HUES64 (cell line): ENCODE results near the gene TLR1.
"Not testable (repeated sequence)": the region's sequence is repeated elsewhere in the genome, so short reads cannot be mapped to it uniquely, and the experiment has no call there.

Source experiments
- H3K27ac ChIP-seq: 2 replicates; pipeline ENCODE4 v1.7.0; 2013; ENCODE audit warnings: low read depth, low read length, inconsistent platforms
- H3K27me3 ChIP-seq: 2 replicates; pipeline ENCODE4 v1.6.1; 2013; ENCODE audit warnings: mild to moderate bottlenecking, low read length; ENCODE audit not compliant: insufficient read depth
- H3K36me3 ChIP-seq: 2 replicates; pipeline ENCODE4 v1.6.1; 2013; ENCODE audit warnings: mild to moderate bottlenecking, low read length; ENCODE audit not compliant: insufficient read depth
- H3K4me1 ChIP-seq: 2 replicates; pipeline ENCODE4 v1.6.1; 2013; ENCODE audit warnings: mild to moderate bottlenecking, low read length, moderate library complexity; ENCODE audit not compliant: insufficient read depth
- H3K4me3 ChIP-seq: 2 replicates; pipeline ENCODE4 v1.5.1; 2013; ENCODE audit warnings: mild to moderate bottlenecking, low read length, moderate library complexity
- H3K9ac ChIP-seq: 2 replicates; pipeline ENCODE4 v1.6.1; 2013; ENCODE audit warnings: mild to moderate bottlenecking, low read depth, low read length
- H3K9me3 ChIP-seq: 2 replicates; pipeline ENCODE4 v1.6.1; 2013; ENCODE audit warnings: low read depth, low read length; ENCODE audit not compliant: insufficient read depth
- WGBS: fragments of 150-250, 120-280 bp; methylation state at CpG from one replicate; pipeline ENCODE4 v1.1.7; 2013; ENCODE audit warnings: missing lambda C conversion rate; 5-methylcytosine and 5-hydroxymethylcytosine counted together

Gene TLR1

DNA sequence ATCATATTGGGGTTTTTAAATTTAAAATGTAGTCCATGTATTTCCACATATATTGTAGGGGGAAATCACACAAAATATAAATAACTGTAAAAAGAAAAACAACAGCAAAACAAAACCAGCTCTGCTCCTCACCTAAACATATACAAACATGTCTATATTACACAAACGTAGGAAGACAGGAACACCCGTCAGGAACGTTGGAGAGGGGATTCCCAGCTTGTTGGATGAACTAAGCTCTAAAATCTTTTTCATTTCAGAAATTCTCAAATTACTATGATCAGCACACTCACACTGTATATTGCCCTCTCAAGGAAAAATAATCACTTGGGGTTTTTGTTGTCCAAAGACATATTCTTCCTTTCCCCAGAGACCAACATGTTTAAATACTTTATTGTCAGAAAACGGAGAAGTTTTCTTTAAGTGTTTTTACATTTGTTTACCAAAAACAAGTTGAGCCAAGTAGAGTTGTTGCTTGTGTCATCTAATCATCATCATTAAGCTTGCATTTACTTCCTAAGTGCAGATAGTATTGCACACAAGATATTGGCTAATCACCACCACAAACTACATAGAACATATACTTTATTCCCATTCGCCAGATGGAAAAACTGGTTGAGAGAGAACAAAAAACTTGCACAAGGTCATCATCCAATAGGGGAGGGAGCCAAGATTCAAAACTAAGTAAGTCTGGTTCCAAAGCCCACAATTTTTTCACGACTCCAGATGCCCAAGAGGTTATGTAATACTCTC, 19.4 kb downstream of the TLR1 start:
- H3K27ac ChIP-seq: no peak overlapping the region
- H3K36me3 ChIP-seq: no peaks in the 10 kb centered on the region
- H3K4me1 ChIP-seq: no peaks in the 10 kb centered on the region
- H3K4me3 ChIP-seq: no peak overlapping the region
- no peak overlapping the region for H3K9ac ChIP-seq
- no peaks in the 10 kb centered on the region for H3K27me3 ChIP-seq
- WGBS: 92% methylated on average over 5 of the region's 6 CpGs
- H3K9me3 ChIP-seq: no peaks in the 10 kb centered on the region

GRCh38 chr4:38784141-38784540, 20.4 kb downstream of the TLR1 start:
- H3K4me3 ChIP-seq: no peak overlapping the region
- H3K9me3 ChIP-seq: no peaks in the 10 kb centered on the region
- H3K4me1 ChIP-seq: no peaks in the 10 kb centered on the region
- H3K27me3 ChIP-seq: no peaks in the 10 kb centered on the region
- no peaks in the 10 kb centered on the region for H3K36me3 ChIP-seq
- 87% methylated on average over 4 of the region's 4 CpGs for WGBS
- H3K9ac ChIP-seq: no peak overlapping the region
- no peak overlapping the region for H3K27ac ChIP-seq

GRCh38 chr4:38783109-38783460, 21.5 kb downstream of the TLR1 start:
- Histone ChIP-seq H3K9ac (no peak overlapping the region), H3K27ac (no peak overlapping the region), H3K9me3 (no peaks in the 10 kb centered on the region), H3K27me3 (no peaks in the 10 kb centered on the region), H3K4me1 (no peaks in the 10 kb centered on the region), H3K36me3 (no peaks in the 10 kb centered on the region), H3K4me3 (no peak overlapping the region)
- WGBS: 90% methylated on average over 8 of the region's 8 CpGs

GRCh38 chr4:38782452-38783108, 22.0 kb downstream of the TLR1 start, which contains the start of gene TLR10:
Gene TLR10, minus strand, starts transcription at chr4:38782990. Its CDS starts 7,400 bp downstream, at chr4:38775590.
- H3K9ac ChIP-seq: no peak within 1 kb of the TSS
- H3K27ac ChIP-seq: no peak within 1 kb of the TSS
- no peaks in the 10 kb centered on the region for H3K27me3 ChIP-seq
- H3K4me1 ChIP-seq: no peaks in the 10 kb centered on the region
- H3K36me3 ChIP-seq: no peaks in the 10 kb centered on the region
- H3K9me3 ChIP-seq: no peaks in the 10 kb centered on the region
- 45% methylated on average over 11 of the region's 12 CpGs for WGBS
- H3K4me3 ChIP-seq: no peak within 1 kb of the TSS

GRCh38 chr4:38781854-38782261, 22.7 kb downstream of the TLR1 start:
- H3K4me3 ChIP-seq: no peak overlapping the region
- H3K9me3 ChIP-seq: no peaks in the 10 kb centered on the region
- no peaks in the 10 kb centered on the region for H3K36me3 ChIP-seq
- no peaks in the 10 kb centered on the region for H3K27me3 ChIP-seq
- H3K27ac ChIP-seq: no peak overlapping the region
- H3K4me1 ChIP-seq: no peaks in the 10 kb centered on the region
- H3K9ac ChIP-seq: no peak overlapping the region
- WGBS: 89% methylated on average over 4 of the region's 4 CpGs

GRCh38 chr4:38780833-38781484, 23.6 kb downstream of the TLR1 start:
- no peaks in the 10 kb centered on the region for H3K36me3 ChIP-seq
- no peaks in the 10 kb centered on the region for H3K4me1 ChIP-seq
- H3K9ac ChIP-seq: no peak overlapping the region
- H3K4me3 ChIP-seq: no peak overlapping the region
- H3K27me3 ChIP-seq: no peaks in the 10 kb centered on the region
- no peaks in the 10 kb centered on the region for H3K9me3 ChIP-seq
- H3K27ac ChIP-seq: no peak overlapping the region
- 96% methylated on average over 4 of the region's 4 CpGs for WGBS

DNA sequence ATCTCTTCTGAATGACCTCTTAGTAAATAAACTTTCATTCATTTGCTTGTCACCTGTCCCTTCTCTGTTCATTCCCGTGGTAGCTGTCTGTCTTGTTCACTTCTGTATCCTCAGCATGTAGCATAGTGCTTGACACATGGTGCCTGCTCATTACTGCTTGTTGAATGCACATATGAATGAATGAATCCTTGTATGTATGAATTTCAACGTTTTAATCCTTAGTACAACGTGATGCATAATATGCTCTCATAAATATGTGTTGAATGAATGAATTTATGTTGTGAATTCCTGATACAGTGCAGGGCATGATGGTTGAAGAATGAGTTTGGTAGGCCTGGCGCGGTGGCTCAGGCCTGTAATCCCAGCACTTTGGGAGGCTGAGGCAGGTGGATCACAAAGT, 24.8 kb downstream of the TLR1 start:
- H3K4me3 ChIP-seq: no peak overlapping the region
- H3K9me3 ChIP-seq: no peaks in the 10 kb centered on the region
- 90% methylated on average over 5 of the region's 5 CpGs for WGBS
- no peaks in the 10 kb centered on the region for H3K4me1 ChIP-seq
- H3K27ac ChIP-seq: no peak overlapping the region
- no peak overlapping the region for H3K9ac ChIP-seq
- H3K27me3 ChIP-seq: no peaks in the 10 kb centered on the region
- H3K36me3 ChIP-seq: no peaks in the 10 kb centered on the region

DNA sequence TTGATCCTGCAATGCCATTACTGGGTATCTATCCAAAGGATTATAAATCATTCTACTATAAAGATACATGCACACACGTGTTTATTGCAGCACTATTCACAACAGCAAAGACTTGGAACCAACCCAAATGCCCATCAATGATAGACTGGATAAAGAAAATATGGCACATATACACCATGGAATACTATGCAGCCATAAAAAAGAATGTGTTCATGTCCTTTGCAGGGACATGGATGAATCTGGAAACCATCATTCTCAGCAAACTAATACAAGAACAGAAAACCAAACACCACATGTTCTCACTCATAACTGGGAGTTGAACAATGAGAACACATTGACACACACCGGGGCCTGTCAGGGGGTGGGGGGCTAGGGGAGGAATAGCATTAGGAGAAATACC, 26.7 kb downstream of the TLR1 start:
- H3K36me3 ChIP-seq, H3K27me3 ChIP-seq, H3K4me1 ChIP-seq, H3K4me3 ChIP-seq, H3K9me3 ChIP-seq, H3K27ac ChIP-seq, H3K9ac ChIP-seq: not testable (repeated sequence)
- 88% methylated on average over 2 of the region's 2 CpGs for WGBS

GRCh38 chr4:38775326-38775725, 29.3 kb downstream of the TLR1 start:
- no peaks in the 10 kb centered on the region for H3K9me3 ChIP-seq
- H3K4me3 ChIP-seq: no peak overlapping the region
- H3K36me3 ChIP-seq: no peaks in the 10 kb centered on the region
- H3K27me3 ChIP-seq: no peaks in the 10 kb centered on the region
- 89% methylated on average over 2 of the region's 2 CpGs for WGBS
- H3K4me1 ChIP-seq: no peaks in the 10 kb centered on the region
- no peak overlapping the region for H3K9ac ChIP-seq
- H3K27ac ChIP-seq: no peak overlapping the region

DNA sequence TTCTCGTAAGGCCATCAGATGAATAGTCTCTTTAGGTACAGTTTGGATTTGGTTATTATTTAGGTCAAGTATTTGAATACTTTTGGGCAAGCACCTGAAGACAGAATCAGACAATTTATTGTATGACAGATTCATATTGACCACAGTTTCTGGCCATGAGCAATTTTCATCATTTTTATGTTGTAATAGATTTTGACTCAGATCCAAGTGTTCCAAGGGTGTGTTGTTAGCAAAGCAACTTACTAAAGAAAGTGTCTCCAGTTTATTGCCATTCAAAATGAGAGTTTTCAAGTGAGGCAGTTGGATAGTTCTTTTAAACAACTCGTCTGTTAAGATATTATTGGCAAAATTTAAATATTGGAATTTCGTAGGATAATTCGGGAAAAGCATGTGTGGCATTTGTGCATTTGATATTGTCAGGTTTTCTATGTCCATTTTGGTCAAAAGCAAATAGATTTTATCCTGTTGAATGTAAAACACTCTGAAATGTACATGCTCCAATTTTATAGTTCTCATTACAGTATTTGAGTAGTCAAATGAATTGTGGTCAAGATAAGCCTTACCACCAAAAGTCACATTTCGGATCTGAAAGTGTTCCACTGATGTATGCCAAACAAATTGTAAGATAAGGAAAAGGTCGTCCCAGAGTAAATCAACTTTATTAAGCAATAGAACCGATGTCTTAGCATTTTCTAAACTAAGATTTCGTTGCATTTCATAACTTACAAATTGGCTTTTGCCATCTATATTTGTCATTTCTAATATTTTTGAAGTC, 30.2 kb downstream of the TLR1 start:
- 91% methylated on average over 8 of the region's 8 CpGs for WGBS
- H3K9me3 ChIP-seq: no peaks in the 10 kb centered on the region
- no peaks in the 10 kb centered on the region for H3K27me3 ChIP-seq
- no peak overlapping the region for H3K4me3 ChIP-seq
- no peak overlapping the region for H3K27ac ChIP-seq
- H3K9ac ChIP-seq: no peak overlapping the region
- no peaks in the 10 kb centered on the region for H3K36me3 ChIP-seq
- no peaks in the 10 kb centered on the region for H3K4me1 ChIP-seq

- not testable (repeated sequence) for H3K9ac ChIP-seq, H3K27me3 ChIP-seq, H3K36me3 ChIP-seq, H3K27ac ChIP-seq, H3K4me1 ChIP-seq, H3K9me3 ChIP-seq, H3K4me3 ChIP-seq
- 76% methylated on average over 1 of the region's 2 CpGs for WGBS
These were observed 34.3 kb downstream of the TLR1 start for GRCh38 chr4:38770281-38770680.
